GM12801 (cell line): ENCODE data around the gene ADGRG1.

Source experiments
- TF ChIP-seq, protein P1 (sequence below): IDR thresholded peaks from one replicate; pipeline ENCODE4 v1.5.1; 2011; ENCODE audit warnings: control low read depth; ENCODE audit not compliant: insufficient read length; ENCODE audit errors: extremely low read depth

Gene ADGRG1

DNA sequence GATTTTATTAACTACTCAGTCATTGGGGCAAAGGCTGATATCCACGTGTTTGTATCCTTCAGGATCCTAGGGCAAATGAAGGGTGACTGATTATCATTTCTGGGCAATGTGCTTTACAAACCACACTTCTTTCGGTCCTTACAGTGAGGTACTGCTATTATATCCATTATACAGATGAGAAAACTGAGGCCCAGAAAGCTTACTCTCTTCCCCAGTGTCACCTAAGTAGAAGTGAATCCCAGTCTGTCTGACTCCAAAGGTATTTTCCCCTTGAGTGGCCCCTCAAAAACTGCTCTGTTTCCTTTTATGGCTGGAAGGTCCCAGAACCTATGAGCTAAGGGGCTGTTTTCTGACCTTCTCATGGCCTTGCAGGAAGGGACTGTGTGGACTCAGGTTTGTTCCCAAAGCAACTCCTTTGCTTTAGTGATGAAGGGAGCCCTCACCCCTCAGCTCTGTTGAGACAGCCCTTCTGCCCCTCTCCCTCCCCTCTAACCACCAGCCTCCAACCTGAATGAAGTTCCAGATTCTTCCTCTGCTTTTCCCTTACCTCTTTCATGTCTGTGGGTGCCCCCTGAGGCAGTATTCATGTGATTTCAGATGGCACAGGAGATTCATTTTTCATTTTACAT, 27.4 kb upstream of the ADGRG1 start:
- TF ChIP-seq, protein P1, sequence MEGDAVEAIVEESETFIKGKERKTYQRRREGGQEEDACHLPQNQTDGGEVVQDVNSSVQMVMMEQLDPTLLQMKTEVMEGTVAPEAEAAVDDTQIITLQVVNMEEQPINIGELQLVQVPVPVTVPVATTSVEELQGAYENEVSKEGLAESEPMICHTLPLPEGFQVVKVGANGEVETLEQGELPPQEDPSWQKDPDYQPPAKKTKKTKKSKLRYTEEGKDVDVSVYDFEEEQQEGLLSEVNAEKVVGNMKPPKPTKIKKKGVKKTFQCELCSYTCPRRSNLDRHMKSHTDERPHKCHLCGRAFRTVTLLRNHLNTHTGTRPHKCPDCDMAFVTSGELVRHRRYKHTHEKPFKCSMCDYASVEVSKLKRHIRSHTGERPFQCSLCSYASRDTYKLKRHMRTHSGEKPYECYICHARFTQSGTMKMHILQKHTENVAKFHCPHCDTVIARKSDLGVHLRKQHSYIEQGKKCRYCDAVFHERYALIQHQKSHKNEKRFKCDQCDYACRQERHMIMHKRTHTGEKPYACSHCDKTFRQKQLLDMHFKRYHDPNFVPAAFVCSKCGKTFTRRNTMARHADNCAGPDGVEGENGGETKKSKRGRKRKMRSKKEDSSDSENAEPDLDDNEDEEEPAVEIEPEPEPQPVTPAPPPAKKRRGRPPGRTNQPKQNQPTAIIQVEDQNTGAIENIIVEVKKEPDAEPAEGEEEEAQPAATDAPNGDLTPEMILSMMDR = no peak

DNA sequence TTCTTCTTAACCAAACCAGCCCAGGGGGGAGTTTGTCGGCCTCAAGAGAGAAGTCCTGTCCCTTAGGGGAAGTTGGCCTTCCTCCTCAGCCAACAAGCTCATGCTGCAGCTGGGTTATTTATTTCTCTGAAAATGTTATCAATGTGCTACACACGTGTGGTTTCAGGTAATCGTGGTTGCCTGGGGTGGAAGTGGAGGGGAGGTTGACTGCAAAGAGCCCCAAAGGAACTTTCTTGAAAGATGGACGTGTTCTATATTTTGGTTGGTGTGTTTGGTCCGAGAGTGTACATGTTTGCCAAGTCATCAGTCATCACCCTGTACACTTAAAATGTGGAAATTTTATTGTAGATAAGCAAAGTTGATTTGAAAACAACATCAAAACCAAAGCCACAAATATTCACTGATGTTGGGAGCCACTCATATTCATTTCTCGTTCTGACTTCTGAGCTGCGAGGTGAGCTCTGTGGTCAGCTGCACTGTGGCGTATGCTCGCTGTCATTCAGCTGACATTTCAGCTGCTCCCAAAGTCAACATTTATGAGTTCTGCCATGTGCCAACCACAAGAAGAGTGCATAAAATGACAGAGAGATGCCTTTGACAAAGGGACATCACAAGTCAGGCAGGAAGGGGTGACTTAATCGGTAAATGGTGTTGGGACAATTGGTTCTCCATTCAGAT, 26.5 kb upstream of the ADGRG1 start:
- TF ChIP-seq, protein P1 = no peak

- TF ChIP-seq, protein P1 = no peak
These were observed 25.1 kb upstream of the ADGRG1 start for GRCh38 chr16:57603115-57604024.

GRCh38 chr16:57604177-57604576, 24.3 kb upstream of the ADGRG1 start:
- TF ChIP-seq, protein P1 = no peak

DNA sequence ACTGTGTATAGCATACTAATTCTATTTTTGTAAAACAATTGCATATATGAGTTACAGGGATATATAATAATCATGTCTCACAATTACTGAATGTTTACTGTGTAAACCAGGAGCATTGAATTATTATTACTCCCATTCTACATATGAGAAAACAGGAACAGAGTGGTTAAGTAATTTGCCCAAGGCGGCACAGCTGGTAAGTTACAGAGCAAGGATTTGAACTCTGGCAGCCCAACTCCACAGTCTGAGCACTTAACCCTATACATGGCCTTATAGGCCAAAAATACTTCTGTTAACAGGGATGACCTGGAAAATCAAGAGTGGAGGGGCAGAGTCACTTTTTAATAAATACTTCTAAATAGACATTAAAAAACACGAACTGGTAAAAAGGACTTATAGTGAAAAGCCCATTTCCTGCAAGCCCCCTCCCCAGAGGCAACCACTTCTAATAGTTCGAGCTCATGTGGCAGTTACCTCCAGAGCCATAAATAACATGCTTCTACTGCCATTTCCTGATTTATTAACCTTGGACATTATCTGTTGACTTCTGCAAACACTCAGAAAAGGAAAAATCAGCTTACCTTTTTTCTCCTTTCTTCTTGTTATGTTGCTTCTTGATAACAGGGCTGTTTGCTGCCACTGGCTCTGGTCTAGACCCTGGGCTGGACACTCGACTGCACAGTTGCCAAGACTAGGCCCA, 22.1 kb upstream of the ADGRG1 start:
- TF ChIP-seq, protein P1 = no peak

DNA sequence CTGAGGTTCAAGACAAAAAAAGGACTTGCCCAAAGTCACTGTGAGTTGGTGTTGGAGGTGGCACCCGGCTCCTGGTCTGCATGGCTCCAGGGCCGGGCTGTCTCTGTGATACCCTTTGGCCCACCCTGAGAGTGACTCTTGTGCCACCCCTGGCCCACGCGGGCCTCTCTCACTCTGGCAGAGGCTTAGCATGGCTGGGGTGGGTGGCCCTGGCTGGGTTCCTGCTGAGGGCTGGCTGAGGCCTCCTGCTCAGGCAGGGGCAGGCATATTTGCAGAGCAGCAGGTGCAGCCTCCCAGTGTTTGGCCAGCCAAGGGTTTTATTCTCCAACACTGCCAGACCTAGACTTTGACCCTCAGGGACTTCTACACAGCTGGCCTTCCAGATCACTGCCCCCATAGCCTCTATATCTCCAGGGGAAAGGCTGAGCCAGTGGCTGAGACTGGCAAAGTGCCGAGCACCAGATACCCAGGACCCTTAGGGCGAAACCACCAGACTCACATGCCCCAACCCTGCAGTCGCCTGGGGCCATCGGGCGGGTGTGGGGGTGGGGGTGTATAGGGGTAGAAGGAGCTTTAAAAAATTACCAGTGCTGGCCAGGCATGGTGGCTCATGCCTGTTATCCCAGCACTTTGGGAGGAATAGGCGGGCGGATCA, 21.5 kb upstream of the ADGRG1 start:
- TF ChIP-seq, protein P1 = no peak
